H1 (cell line): ENCODE results near the gene HDAC9. TPM values are rescaled to one million over a fixed set of nuclear protein-coding genes. Genes with fewer than 3 reads are reported as not detected.

Experiments used
- KDM4A ChIP-seq: IDR thresholded peaks from one replicate; pipeline ENCODE4 v1.7.1; 2012; ENCODE audit warnings: low read depth, mild to moderate bottlenecking, moderate library complexity, low read length, inconsistent platforms; ENCODE audit not compliant: severe bottlenecking
- polyA plus RNA-seq, 7 experiments: library from polyadenylated mRNA; depleted of rRNA in 3 of 7; stranded (reverse) in 5 of 7; unstranded in 2 of 7; fragments of >200 nt in 5 of 7; fragments of 200-250 nt in 2 of 7; gene quantifications; 1 replicate in 5 of 7; 2 replicates in 1 of 7; 4 replicates in 1 of 7; pipeline versions ENCODE4 v1.2.1 to v1.2.3, GENCODE V29; 2011 to 2013; ENCODE audit warnings: missing spikeins in 2 of 7, mixed read lengths in 2 of 7
- total RNA-seq: library from RNA; stranded (reverse); fragmentation: NEBNext Ultra II Directional; extraction: Animal tissue kit (Norgen Biotek cat#: 25700); gene quantifications from 2 replicates; pipeline ENCODE4 v1.2.1, GENCODE V29; 2021

Gene HDAC9
- total and polyA plus RNA-seq, 2 of the 8 experiments (the other 6 are each of a cell fraction or from before 2014, with no cell fraction given), result 9.5 to 13.1 TPM

DNA sequence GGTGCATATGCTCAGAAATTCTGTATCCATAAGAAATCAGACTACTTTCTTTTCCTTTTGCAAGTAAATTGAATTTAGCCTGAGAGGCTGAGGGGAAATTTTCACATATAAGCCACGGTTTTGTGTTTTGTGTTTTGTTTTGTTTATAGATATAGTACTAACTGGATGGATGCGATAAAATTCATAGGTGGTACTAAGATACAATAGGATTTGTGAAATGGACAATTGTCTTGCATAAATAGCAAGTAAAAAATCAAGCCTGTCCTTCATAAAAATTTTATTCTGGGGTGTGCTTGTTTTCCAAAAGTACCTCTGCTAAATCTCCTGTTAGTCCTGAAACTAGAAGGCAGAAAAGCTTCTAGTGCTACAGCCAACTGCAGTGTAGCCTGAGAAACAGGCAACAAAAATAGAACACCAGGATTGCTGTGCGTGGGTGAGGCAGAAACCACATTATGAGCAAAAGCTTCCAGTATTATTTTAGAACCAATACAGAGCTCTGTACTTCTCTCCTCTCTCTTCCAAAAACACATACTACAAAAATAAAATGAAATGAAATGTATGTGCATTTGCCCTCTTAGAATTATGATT is 634 bp upstream of the HDAC9 start (continued):
- TF ChIP-seq KDM4A, result no peak
